HepG2 (cell line): ENCODE results near the gene ZFP62. TPM values are rescaled to one million over a fixed set of nuclear protein-coding genes. Genes with fewer than 3 reads are reported as not detected.

Experiments
- ARNT2 ChIP-seq: sonication (generic); formaldehyde crosslinking; IDR thresholded peaks from 2 replicates; pipeline ENCODE4 v1.8.0; 2022; ENCODE audit warnings: mild to moderate bottlenecking, low read depth, missing genetic modification reagents, moderate library complexity
- ATAD3A ChIP-seq: sonication (generic); formaldehyde crosslinking; IDR thresholded peaks from 2 replicates; pipeline ENCODE4 v1.4.0; 2020; ENCODE audit warnings: missing genetic modification reagents
- CENPT ChIP-seq: sonication (generic); formaldehyde crosslinking; IDR thresholded peaks from 2 replicates; pipeline ENCODE4 v1.8.0; 2022; ENCODE audit warnings: low read depth, mild to moderate bottlenecking, moderate library complexity, missing genetic modification reagents
- GTF3A ChIP-seq: sonication (generic); formaldehyde crosslinking; conservative IDR thresholded peaks from 2 replicates; pipeline ENCODE4 v1.4.0; 2020; ENCODE audit warnings: mild to moderate bottlenecking, missing genetic modification reagents
- HOXD1 ChIP-seq: sonication (generic); formaldehyde crosslinking; IDR thresholded peaks from 2 replicates; pipeline ENCODE4 v1.5.0; 2020; ENCODE audit warnings: missing genetic modification reagents
- KMT2A ChIP-seq: sonication (generic); formaldehyde crosslinking; IDR thresholded peaks from 2 replicates; pipeline ENCODE4 v1.4.0; 2020; ENCODE audit warnings: missing genetic modification reagents
- MYNN ChIP-seq: sonication (generic); formaldehyde crosslinking; IDR thresholded peaks from 2 replicates; pipeline ENCODE4 v1.4.0; 2020; ENCODE audit warnings: mild to moderate bottlenecking, low read depth, missing genetic modification reagents
- NFKB2 ChIP-seq: sonication (generic); formaldehyde crosslinking; IDR thresholded peaks from 2 replicates; pipeline ENCODE4 v1.4.0; 2020; ENCODE audit warnings: missing genetic modification reagents, borderline replicate concordance
- PHF8 ChIP-seq: sonication (generic); formaldehyde crosslinking; IDR thresholded peaks from 2 replicates; pipeline ENCODE4 v1.5.0; 2020; ENCODE audit warnings: missing genetic modification reagents
- RARA ChIP-seq: IDR thresholded peaks from 2 replicates; pipeline ENCODE4 v1.6.1; 2016; ENCODE audit warnings: missing genetic modification reagents, missing compliant biosample characterization
- SNAPC5 ChIP-seq: sonication (generic); formaldehyde crosslinking; IDR thresholded peaks from 2 replicates; pipeline ENCODE4 v1.8.1; 2023; ENCODE audit warnings: mild to moderate bottlenecking, missing genetic modification reagents, borderline replicate concordance
- SNRNP70 ChIP-seq: fragments of 200-400 bp; formaldehyde crosslinking; IDR thresholded peaks from 2 replicates; pipeline ENCODE4 v1.6.1; 2017; ENCODE audit warnings: mild to moderate bottlenecking, low read depth, low read length, moderate library complexity
- SOX5 ChIP-seq: IDR thresholded peaks from 2 replicates; pipeline ENCODE4 v1.6.1; 2016; ENCODE audit warnings: borderline replicate concordance
- SP5 ChIP-seq: IDR thresholded peaks from 2 replicates; pipeline ENCODE4 v1.6.1; 2016; ENCODE audit warnings: low read depth, borderline replicate concordance
- TARDBP ChIP-seq: sonication (generic); formaldehyde crosslinking; IDR thresholded peaks from 2 replicates; pipeline ENCODE4 v1.8.0; 2022; ENCODE audit warnings: mild to moderate bottlenecking, missing genetic modification reagents
- THAP9 ChIP-seq: sonication (generic); formaldehyde crosslinking; IDR thresholded peaks from 2 replicates; pipeline ENCODE4; 2020; ENCODE audit warnings: missing genetic modification reagents, mild to moderate bottlenecking, borderline replicate concordance
- ZC3H13 ChIP-seq: sonication (generic); formaldehyde crosslinking; IDR thresholded peaks from 2 replicates; pipeline ENCODE4 v1.8.1; 2023; ENCODE audit warnings: mild to moderate bottlenecking, missing genetic modification reagents, moderate library complexity
- ZNF10 ChIP-seq: sonication (generic); formaldehyde crosslinking; IDR thresholded peaks from 2 replicates; pipeline ENCODE4 v1.4.0; 2020; ENCODE audit warnings: mild to moderate bottlenecking, low read depth, missing genetic modification reagents, borderline replicate concordance
- ZNF205 ChIP-seq: IDR thresholded peaks from 2 replicates; pipeline ENCODE4 v1.6.1; 2018; ENCODE audit warnings: missing biosample characterization, missing genetic modification reagents
- ZNF44 ChIP-seq: sonication (generic); formaldehyde crosslinking; IDR thresholded peaks from 2 replicates; pipeline ENCODE4 v1.5.1; 2020; ENCODE audit warnings: mild to moderate bottlenecking, missing genetic modification reagents
- ZNF609 ChIP-seq: sonication (generic); formaldehyde crosslinking; IDR thresholded peaks from 2 replicates; pipeline ENCODE4 v1.4.0; 2020; ENCODE audit warnings: mild to moderate bottlenecking, missing genetic modification reagents, borderline replicate concordance
- polyA plus RNA-seq, 8 experiments: library from polyadenylated mRNA; depleted of rRNA in 3 of 8; stranded (reverse) in 7 of 8; unstranded in 1 of 8; fragments of >200 nt; fragmentation: Illumina TruSeq in 4 of 8; extraction: Trizol in 4 of 8; gene quantifications; 2 replicates each; pipeline versions ENCODE4 v1.2.1 to v1.2.3, GENCODE V29; 2011 to 2016; ENCODE audit warnings: low read depth in 4 of 8, missing spikeins in 1 of 8, mixed read lengths in 1 of 8; ENCODE audit not compliant: insufficient read depth in 1 of 8
- total RNA-seq, 5 experiments: library from RNA; depleted of rRNA; stranded (reverse); fragments of >200 nt; fragmentation: Illumina TruSeq; extraction: Trizol; gene quantifications; 2 replicates each; pipeline ENCODE4 v1.2.3, GENCODE V29; 2016; ENCODE audit warnings: low read depth in 1 of 5

Gene ZFP62
- total and polyA plus RNA-seq, 2 of the 13 experiments (the other 11 are each of a cell fraction or from before 2014, with no cell fraction given) = 8.2 to 19.4 TPM

- TF ChIP-seq ARNT2 (CRISPR knock-in tag) = peak; percentile 49; the same call in 1 of the 2 replicates
- TF ChIP-seq SNRNP70 = no peak
- peak; percentile 84; the same call in 1 of the 2 replicates for TF ChIP-seq NFKB2 (CRISPR knock-in tag)
- peak; percentile 71 for TF ChIP-seq KMT2A (CRISPR knock-in tag)
- TF ChIP-seq ZNF10 (CRISPR knock-in tag) = no peak
- TF ChIP-seq RARA (CRISPR knock-in tag) = 0 out of 2 replicates have a peak, but pooled peaks have one; percentile 19
- peak; percentile 68 for TF ChIP-seq SP5
- peak; percentile 83; the same call in 1 of the 2 replicates for TF ChIP-seq GTF3A (CRISPR knock-in tag)
- no peak; the same call in none of the 2 replicates for TF ChIP-seq ZNF205
- no peak for TF ChIP-seq CENPT
- 0 out of 2 replicates have a peak, but pooled peaks have one; percentile 64 for TF ChIP-seq HOXD1 (CRISPR knock-in tag)
- TF ChIP-seq ZNF609 = 0 out of 2 replicates have a peak, but pooled peaks have one; percentile 31
- TF ChIP-seq THAP9 (CRISPR knock-in tag) = peak; percentile 87
- TF ChIP-seq MYNN (CRISPR knock-in tag) = peak; percentile 27; the same call in 1 of the 2 replicates
- TF ChIP-seq PHF8 (CRISPR knock-in tag) = peak; percentile 98
- peak; percentile 50; the same call in 1 of the 2 replicates for TF ChIP-seq SNAPC5 (CRISPR knock-in tag)
- TF ChIP-seq ZC3H13 = no peak; the same call in none of the 2 replicates
- 0 out of 2 replicates have a peak, but pooled peaks have one; percentile 61 for TF ChIP-seq ZNF44 (CRISPR knock-in tag)
- no peak for TF ChIP-seq ATAD3A
- TF ChIP-seq TARDBP (CRISPR knock-in tag) = peak; percentile 79
- TF ChIP-seq SOX5 (CRISPR knock-in tag) = peak; percentile 39; the same call in 1 of the 2 replicates
Measured at GRCh38 chr5:180810210-180810958, 50.7 kb downstream of the ZFP62 start (continued).
